Fibroblast of the aortic adventitia (primary cell): ENCODE measurements around the gene COMTD1. TPM values are rescaled to one million over a fixed set of nuclear protein-coding genes. Genes with fewer than 3 reads are reported as not detected.

ENCODE experiments used
- DNase-seq: peaks from one replicate; pipeline ENCODE4 v3.0.0-alpha.2; 2010; ENCODE audit warnings: low read depth
- H3K4me3 ChIP-seq: 2 replicates; pipeline ENCODE4 v1.5.1; 2011; ENCODE audit warnings: low read depth, mild to moderate bottlenecking, control low read depth, low read length, moderate library complexity
- total RNA-seq: library from RNA; depleted of rRNA; stranded (reverse); fragments of >200 nt; gene quantifications from 2 replicates; pipeline ENCODE4 v1.2.3, GENCODE V29; 2012; ENCODE audit warnings: low replicate concordance
- TF ChIP-seq, protein P1 (sequence below): IDR thresholded peaks from 2 replicates; pipeline ENCODE4 v1.5.1; 2011; ENCODE audit warnings: mild to moderate bottlenecking, low read length, control low read depth, inconsistent platforms; ENCODE audit not compliant: insufficient read depth

COMTD1 gene
- total RNA-seq, 1 donor: 7.0 TPM

- H3K4me3 ChIP-seq: no peak overlapping the region
- TF ChIP-seq, protein P1, sequence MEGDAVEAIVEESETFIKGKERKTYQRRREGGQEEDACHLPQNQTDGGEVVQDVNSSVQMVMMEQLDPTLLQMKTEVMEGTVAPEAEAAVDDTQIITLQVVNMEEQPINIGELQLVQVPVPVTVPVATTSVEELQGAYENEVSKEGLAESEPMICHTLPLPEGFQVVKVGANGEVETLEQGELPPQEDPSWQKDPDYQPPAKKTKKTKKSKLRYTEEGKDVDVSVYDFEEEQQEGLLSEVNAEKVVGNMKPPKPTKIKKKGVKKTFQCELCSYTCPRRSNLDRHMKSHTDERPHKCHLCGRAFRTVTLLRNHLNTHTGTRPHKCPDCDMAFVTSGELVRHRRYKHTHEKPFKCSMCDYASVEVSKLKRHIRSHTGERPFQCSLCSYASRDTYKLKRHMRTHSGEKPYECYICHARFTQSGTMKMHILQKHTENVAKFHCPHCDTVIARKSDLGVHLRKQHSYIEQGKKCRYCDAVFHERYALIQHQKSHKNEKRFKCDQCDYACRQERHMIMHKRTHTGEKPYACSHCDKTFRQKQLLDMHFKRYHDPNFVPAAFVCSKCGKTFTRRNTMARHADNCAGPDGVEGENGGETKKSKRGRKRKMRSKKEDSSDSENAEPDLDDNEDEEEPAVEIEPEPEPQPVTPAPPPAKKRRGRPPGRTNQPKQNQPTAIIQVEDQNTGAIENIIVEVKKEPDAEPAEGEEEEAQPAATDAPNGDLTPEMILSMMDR: no peak
- no peak for DNase-seq
These were observed 37.1 kb upstream of the COMTD1 start for GRCh38 chr10:75272896-75273295.

DNA sequence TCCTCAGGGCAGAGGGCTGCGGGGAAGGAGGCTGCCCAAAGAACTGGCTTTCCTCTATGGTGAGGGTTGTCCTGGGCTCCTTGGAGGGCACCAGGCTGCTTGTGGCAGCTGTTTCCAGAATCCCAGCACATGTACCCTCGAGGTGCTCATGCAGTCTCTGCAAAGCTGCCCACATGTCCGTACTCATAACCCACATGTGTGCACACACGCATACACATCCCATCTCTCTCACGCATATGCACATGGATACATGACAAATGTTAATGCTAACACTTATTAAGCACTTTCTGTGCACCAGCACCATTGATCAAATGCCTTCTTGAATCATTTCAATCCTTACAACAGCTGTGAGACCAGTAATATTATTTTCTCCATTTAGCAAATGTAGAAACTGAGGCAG lies 36.3 kb upstream of the COMTD1 start:
- no peak for DNase-seq
- TF ChIP-seq, protein P1: no peak
- no peak overlapping the region for H3K4me3 ChIP-seq

- TF ChIP-seq, protein P1: no peak
- DNase-seq: no peak
- no peak overlapping the region for H3K4me3 ChIP-seq
These were observed 33.8 kb upstream of the COMTD1 start for GRCh38 chr10:75269605-75270004.

DNA sequence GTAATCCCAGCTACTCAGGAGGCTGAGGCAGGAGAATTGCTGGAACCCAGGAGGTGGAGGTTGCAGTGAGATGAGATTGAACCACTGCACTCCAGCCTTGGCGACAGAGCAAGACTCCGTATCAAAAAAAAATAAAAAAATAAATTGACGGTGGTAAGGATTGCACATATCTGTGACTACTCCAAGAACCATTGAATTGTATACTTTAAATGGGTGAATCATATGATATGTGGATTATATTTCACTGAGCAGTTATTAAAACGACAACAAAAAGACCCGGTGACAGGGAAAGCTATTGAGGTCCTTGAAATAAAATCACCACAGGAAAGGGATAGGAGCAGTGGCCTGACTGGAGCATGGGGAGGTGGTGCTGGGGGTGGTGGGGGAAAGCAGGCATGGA lies 31.2 kb upstream of the COMTD1 start:
- TF ChIP-seq, protein P1: no peak
- no peak overlapping the region for H3K4me3 ChIP-seq
- DNase-seq: no peak

GRCh38 chr10:75265856-75266255 lies 30.1 kb upstream of the COMTD1 start:
- DNase-seq: no peak
- no peak overlapping the region for H3K4me3 ChIP-seq
- TF ChIP-seq, protein P1: no peak

GRCh38 chr10:75263806-75264205 lies 28.0 kb upstream of the COMTD1 start:
- DNase-seq: no peak
- no peak overlapping the region for H3K4me3 ChIP-seq
- TF ChIP-seq, protein P1: no peak

GRCh38 chr10:75261813-75262705 lies 26.3 kb upstream of the COMTD1 start:
- H3K4me3 ChIP-seq: no peak overlapping the region
- DNase-seq: no peak
- TF ChIP-seq, protein P1: no peak
